Ectodermal cell (in vitro differentiated cells): Measurements from ENCODE around the gene C16orf95.

Experiments used
- H3K27ac ChIP-seq: 2 replicates; pipeline ENCODE4 v1.7.0; 2013; ENCODE audit warnings: mild to moderate bottlenecking, low read depth, low read length; ENCODE audit not compliant: insufficient read depth, poor library complexity, severe bottlenecking
- H3K27me3 ChIP-seq: 2 replicates; pipeline ENCODE4 v1.7.0; 2013; ENCODE audit warnings: mild to moderate bottlenecking, low read length; ENCODE audit not compliant: insufficient read depth, control insufficient read depth, poor library complexity, severe bottlenecking
- H3K36me3 ChIP-seq: one replicate; pipeline ENCODE4 v1.7.0; 2013; ENCODE audit warnings: low read length; ENCODE audit not compliant: control insufficient read depth, insufficient read depth
- H3K4me1 ChIP-seq: one replicate; pipeline ENCODE4 v1.7.0; 2013; ENCODE audit warnings: low read length; ENCODE audit not compliant: control insufficient read depth, insufficient read depth
- H3K4me3 ChIP-seq: 2 replicates; pipeline ENCODE4 v1.7.0; 2013; ENCODE audit warnings: low read depth, low read length, control low read depth; ENCODE audit not compliant: insufficient read depth
- H3K9me3 ChIP-seq: 2 replicates; pipeline ENCODE4 v1.7.0; 2013; ENCODE audit warnings: mild to moderate bottlenecking, low read length, moderate library complexity; ENCODE audit not compliant: control insufficient read depth
- WGBS, 2 experiments: methylation state at CpG; one replicate each; pipeline ENCODE4 v1.1.7; 2013; ENCODE audit warnings: missing lambda C conversion rate in 2 of 2; 5-methylcytosine and 5-hydroxymethylcytosine counted together

C16orf95 gene

GRCh38 chr16:87339086-87339723, 22.0 kb upstream of the C16orf95 start:
- no peak overlapping the region for H3K27ac ChIP-seq
- WGBS, 2 experiments = 94 to 96% methylated on average over 17 of the region's 17 CpGs
- H3K36me3 ChIP-seq = peaks cover 7% of the 10 kb centered on the region
- no peaks in the 10 kb centered on the region for H3K27me3 ChIP-seq
- peaks cover 7% of the 10 kb centered on the region for H3K4me1 ChIP-seq
- H3K4me3 ChIP-seq = no peak overlapping the region
- H3K9me3 ChIP-seq = no peaks in the 10 kb centered on the region

- WGBS, 2 experiments = 95 to 96% methylated on average over 18 of the region's 18 CpGs
- no peaks in the 10 kb centered on the region for H3K9me3 ChIP-seq
- no peaks in the 10 kb centered on the region for H3K27me3 ChIP-seq
- H3K36me3 ChIP-seq = peaks cover 7% of the 10 kb centered on the region
- H3K27ac ChIP-seq = no peak overlapping the region
- no peak overlapping the region for H3K4me3 ChIP-seq
- no peaks in the 10 kb centered on the region for H3K4me1 ChIP-seq
Observed at GRCh38 chr16:87338155-87338765, 21.1 kb upstream of the C16orf95 start.

- Histone ChIP-seq H3K27ac (no peak overlapping the region), H3K27me3 (no peaks in the 10 kb centered on the region), H3K36me3 (peaks cover 3% of the 10 kb centered on the region), H3K4me1 (no peaks in the 10 kb centered on the region), H3K4me3 (no peak overlapping the region), H3K9me3 (no peaks in the 10 kb centered on the region)
- 94 to 95% methylated on average over 16 of the region's 16 CpGs for WGBS, 2 experiments
Observed at GRCh38 chr16:87337262-87337771, 20.1 kb upstream of the C16orf95 start.

GRCh38 chr16:87336434-87337240, 19.4 kb upstream of the C16orf95 start:
- Histone ChIP-seq H3K27ac (no peak overlapping the region), H3K4me3 (no peak overlapping the region), H3K36me3 (peaks cover 3% of the 10 kb centered on the region), H3K9me3 (no peaks in the 10 kb centered on the region), H3K4me1 (no peaks in the 10 kb centered on the region), H3K27me3 (no peaks in the 10 kb centered on the region)
- 92 to 93% methylated on average over 19 of the region's 19 CpGs for WGBS, 2 experiments

- Histone ChIP-seq H3K4me1 (no peaks in the 10 kb centered on the region), H3K27me3 (no peaks in the 10 kb centered on the region), H3K9me3 (no peaks in the 10 kb centered on the region), H3K27ac (no peak overlapping the region), H3K4me3 (no peak overlapping the region), H3K36me3 (peaks cover 3% of the 10 kb centered on the region)
- WGBS, 2 experiments = 92 to 94% methylated on average over 19 of the region's 19 CpGs
Observed at GRCh38 chr16:87335625-87336433, 18.6 kb upstream of the C16orf95 start.

- Histone ChIP-seq H3K9me3 (no peaks in the 10 kb centered on the region), H3K27me3 (no peaks in the 10 kb centered on the region), H3K36me3 (peaks cover 3% of the 10 kb centered on the region), H3K27ac (no peak overlapping the region), H3K4me3 (no peak overlapping the region), H3K4me1 (no peaks in the 10 kb centered on the region)
- 92% methylated on average over 29 of the region's 29 CpGs for WGBS, 2 experiments
Observed at GRCh38 chr16:87334651-87335624, 17.7 kb upstream of the C16orf95 start.

GRCh38 chr16:87333581-87334331, 16.6 kb upstream of the C16orf95 start:
- Histone ChIP-seq H3K27me3 (no peaks in the 10 kb centered on the region), H3K27ac (no peak overlapping the region), H3K4me1 (no peaks in the 10 kb centered on the region), H3K4me3 (no peak overlapping the region), H3K36me3 (no peaks in the 10 kb centered on the region), H3K9me3 (no peaks in the 10 kb centered on the region)
- WGBS, 2 experiments = 94 to 96% methylated on average over 41 of the region's 41 CpGs

GRCh38 chr16:87333101-87333500, 15.9 kb upstream of the C16orf95 start:
- Histone ChIP-seq H3K27me3 (no peaks in the 10 kb centered on the region), H3K4me3 (no peak overlapping the region), H3K4me1 (no peaks in the 10 kb centered on the region), H3K27ac (no peak overlapping the region), H3K9me3 (no peaks in the 10 kb centered on the region), H3K36me3 (no peaks in the 10 kb centered on the region)
- 97 to 98% methylated on average over 15 of the region's 15 CpGs for WGBS, 2 experiments
